Measurements from ENCODE around the gene OLA1.

DNA sequence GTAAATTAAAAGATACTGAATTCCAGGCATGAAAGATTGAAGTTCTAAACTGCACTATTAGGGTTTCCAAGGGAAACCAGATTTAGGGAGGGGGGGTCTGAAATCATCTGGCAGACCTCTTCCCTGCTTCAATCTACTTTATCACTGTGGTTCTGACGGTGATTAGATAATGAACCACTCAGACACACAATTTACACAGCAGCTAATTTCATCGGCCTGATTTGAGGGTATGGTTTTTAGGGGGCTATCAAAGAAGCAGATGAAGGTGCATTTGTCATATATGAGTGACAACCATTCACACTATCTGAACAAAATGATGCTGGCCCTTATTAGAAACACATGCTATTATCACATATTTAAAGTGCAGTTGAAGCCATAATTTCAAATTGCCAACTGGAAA, 106.0 kb downstream of the OLA1 start:
- TF ChIP-seq, protein P1, sequence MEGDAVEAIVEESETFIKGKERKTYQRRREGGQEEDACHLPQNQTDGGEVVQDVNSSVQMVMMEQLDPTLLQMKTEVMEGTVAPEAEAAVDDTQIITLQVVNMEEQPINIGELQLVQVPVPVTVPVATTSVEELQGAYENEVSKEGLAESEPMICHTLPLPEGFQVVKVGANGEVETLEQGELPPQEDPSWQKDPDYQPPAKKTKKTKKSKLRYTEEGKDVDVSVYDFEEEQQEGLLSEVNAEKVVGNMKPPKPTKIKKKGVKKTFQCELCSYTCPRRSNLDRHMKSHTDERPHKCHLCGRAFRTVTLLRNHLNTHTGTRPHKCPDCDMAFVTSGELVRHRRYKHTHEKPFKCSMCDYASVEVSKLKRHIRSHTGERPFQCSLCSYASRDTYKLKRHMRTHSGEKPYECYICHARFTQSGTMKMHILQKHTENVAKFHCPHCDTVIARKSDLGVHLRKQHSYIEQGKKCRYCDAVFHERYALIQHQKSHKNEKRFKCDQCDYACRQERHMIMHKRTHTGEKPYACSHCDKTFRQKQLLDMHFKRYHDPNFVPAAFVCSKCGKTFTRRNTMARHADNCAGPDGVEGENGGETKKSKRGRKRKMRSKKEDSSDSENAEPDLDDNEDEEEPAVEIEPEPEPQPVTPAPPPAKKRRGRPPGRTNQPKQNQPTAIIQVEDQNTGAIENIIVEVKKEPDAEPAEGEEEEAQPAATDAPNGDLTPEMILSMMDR (IDR thresholded peaks at IDR 0.05), result no peak
- no peak for TF ChIP-seq POLR2A (IDR thresholded peaks at IDR 0.05)

Data from uterus (tissue), 2 donors.